ENCODE results near the gene MYO16.

The MYO16 gene

DNA sequence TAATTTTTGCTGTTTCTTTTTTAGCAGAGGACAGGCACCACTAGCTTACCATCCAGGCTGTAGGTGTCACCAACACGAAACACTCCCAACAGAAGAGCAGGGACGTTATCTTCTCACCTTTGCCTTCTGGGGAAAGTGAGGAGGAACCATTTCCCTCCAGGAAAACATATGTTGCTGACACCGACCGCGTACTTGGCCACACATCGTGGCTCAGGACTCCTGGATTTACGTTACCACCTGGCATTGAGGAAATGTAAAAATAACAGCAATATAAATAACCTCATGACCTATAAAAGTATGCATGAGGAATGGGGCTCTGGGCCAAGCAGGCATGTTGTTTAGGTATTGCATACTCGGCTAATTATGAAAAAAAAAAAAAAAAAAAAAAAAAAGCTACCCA, 525.1 kb downstream of the MYO16 start:
- DNase-seq (ENCODE audit: low spot score), result no peak

DNA sequence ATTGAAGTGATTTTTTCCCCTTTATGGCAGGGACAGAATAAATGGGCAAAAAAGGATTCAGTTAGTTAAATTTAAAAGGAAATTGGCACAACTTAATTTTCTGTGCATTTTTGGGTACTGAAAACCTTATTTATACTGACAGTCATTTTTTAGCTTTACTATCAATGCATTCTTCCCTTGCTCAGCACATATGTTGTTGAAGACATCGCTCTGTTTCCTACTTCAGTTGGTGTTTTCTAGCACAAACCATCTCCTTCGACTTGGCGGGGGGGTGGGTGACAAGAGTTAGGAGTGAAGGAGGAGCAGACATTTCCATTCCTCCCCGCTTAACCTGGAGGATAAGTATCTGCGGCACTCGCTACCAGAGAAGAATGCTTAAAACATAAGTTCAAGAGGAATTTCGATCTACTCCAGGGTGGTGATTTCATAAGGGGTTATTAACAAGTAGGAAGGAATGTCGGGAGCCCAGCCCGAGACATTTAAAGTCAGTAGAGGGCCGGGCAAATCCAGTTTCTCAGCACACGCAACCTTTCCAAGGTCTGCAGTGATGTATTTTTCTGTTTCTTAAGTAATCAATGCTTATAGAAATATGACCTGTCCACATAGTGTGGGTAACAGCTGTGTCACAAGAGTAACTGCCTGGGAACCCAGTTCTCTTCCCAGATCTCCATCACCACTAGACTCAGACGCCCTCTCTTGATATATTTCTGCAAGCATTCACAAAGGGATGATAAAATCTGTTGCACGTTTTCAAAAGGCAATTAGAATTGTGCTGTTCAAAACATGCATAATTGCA, 525.8 kb downstream of the MYO16 start:
- no peak for DNase-seq (ENCODE audit: low spot score)

DNA sequence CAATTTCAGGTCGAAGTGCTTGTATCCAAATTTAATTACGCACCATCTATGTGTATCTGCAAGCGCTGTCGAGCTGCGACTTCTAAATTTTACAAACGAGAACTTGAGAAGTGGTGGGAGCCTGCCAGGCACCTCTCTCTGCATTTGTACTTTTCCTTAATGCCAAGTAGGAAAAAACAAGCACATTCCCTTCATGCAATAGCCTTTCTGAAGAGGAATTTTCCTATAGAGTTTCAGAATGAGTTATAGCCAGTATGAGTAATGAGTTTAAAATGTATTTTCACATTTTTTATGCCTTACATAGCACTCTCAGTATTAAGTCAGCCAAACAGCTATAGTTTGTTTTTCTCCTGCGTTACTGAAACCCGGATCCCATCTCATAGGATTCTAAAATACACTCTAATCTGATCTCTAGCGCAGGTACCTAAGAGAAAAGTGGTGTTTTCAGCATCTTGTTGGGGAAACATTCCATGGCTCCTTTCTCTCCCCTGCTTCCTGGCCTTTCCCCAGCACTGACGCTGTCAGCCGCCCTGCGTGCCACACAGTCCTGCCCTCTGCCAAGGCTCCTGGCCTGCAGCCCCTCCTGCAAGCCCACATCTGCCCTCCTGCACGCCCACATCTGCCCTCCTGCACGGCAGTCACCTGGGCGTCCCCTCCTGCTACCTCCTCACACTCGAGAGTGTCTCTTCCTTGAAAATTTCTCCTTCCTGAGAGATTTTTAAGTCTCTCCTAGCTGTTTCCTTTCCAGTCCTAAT, 526.9 kb downstream of the MYO16 start:
- DNase-seq (ENCODE audit: low spot score), result no peak

DNA sequence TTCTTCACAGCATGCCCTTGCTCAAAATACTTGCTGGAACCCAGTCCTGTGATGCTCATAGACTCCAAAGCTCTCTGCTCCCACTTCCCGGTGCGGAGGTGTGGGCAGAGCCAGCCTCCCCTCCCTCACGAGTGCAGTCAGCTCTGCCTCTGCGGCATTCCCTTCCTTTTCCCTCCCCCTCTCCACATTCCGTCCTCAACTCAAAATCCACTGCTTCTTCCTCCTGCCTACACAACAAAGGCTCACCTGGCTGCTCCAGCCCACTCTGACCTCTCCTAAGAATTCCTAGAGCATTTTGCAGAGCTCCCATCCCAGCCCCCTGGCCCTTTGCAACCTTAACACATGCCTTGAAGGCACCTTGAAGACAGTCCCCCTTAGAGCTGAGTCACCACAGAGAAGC, 527.9 kb downstream of the MYO16 start:
- no peak for DNase-seq (ENCODE audit: low spot score)

GRCh38 chr13:109158383-109158782, 529.0 kb downstream of the MYO16 start:
- no peak for DNase-seq (ENCODE audit: low spot score)

DNA sequence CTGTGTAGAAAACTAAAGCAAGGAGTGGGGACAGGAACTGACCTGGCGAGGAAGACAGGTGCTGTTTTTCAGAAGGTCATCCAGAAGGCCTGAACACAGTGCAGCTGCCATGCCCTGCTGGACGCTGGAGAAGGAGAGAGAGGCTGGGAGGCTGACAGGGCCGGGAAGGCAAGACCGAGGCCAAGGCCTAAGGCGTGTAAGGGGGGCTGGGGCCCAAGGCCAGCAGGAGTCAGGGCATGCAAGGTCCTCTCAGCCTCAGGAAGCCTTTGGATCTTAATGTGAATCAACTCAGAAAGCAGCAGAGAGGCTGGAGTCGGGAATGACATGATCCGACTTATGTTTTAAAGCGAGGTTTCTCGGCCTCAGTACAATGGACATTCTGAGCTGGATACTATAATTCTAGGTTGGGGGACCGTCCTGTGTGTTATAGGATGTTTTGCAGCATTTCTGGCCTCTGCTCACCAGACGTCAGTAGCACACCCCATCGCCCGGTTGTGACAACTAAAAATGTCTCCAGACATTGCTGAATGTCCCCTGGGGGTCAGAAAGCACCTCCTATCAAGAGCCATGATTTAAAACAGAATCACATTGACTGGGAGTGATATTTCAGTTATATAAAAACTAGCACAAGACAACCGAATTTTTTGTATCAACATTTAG, 530.4 kb downstream of the MYO16 start:
- no peak for DNase-seq (ENCODE audit: low spot score)

DNA sequence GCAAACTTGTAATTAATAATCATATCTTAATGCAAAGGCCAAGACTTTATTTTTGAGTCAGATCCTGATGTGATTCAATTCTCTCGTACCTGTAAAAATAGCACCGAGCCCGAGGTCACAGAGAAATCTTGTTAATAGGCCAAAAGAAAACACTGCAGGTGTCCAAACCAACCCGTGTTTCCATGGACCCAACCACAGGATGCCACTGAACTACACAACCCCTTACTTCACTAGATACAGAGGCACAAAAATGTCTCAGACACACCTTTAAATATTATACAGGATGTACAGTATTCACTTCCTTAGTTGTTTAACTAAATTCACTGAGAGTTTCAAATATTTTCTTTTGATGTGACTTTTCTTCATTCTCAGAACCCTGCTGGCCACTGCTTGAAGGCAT, 530.9 kb downstream of the MYO16 start:
- DNase-seq (ENCODE audit: low spot score), result no peak

GRCh38 chr13:109160887-109161669, 531.7 kb downstream of the MYO16 start:
- peak; percentile 5 for DNase-seq (ENCODE audit: low spot score)

DNA sequence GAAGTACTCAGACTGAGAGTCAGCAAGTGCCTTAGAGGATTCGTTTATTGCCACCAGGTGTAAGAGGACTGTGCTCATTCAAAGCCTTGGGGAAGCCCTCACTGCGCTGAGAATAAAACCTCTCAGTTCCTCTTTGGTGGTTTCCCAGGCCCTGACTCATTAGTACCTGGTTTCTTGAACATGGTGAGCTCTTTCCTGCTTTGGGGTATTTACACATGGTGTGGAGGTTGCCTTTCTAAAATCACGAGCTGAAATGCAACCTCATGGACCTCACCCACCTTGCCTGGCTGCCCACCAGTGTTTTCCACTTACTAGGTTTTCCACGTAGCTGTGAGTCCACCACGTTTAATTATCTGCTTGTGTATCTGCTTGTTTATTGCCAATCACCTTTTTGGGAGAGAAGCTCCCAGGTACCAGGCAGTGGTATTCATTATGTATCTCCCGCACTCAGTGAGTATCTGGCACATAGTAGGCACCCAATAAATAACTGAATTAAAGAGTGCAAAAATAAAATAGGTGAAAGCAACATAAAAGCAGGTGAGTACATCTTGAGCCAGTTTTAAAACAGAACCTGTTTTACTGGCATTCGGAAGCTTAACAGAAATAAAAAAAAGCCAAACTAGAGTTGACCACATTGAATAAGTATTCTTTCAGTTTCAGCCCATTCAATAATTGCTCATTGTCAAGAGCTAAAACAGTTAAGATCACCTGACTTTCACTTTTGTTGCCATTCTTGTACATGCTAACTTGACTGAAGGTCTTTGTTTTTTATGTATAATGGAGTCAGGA, 533.0 kb downstream of the MYO16 start:
- no peak for DNase-seq (ENCODE audit: low spot score)

DNA sequence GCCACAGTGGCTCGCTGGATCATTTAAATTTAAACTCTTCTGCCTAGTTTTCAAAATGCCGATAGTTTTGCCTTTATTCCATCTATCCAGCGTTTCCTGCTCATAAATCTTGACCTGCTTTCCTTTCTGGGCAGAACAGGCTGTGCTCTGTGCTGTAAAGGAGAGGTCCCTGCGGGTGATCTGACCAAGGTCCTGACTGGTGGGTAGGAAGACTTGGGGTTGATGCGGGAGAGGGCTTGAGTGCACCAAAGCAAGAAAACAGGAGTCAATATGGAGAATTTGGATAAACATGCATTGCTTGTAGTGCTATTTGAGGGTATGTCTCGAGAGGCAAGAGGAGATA, 533.6 kb downstream of the MYO16 start:
- no peak for DNase-seq (ENCODE audit: low spot score)

DNA sequence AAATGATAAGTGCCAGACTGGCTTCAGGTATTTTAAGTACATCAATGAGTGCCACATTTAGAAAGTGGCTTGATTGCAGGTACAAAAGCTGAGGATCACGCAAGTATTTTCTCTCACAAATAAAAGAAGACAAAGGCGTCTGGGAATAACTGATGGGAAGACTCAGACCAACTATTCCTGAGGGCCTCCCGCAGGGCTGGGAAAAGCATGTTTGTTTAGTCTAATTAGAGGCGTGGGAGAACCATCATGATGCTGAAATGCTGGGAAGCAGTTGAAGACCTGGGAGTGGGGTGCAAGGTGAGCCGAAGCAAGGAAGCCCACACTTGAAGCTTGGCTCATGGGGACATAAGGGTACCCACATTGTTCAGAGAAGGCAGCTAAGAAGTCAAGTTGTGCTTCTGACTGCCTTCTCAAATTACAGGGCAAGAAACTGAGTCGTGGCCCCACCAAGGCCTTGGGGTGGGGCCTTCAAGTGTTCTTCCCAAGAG, 536.0 kb downstream of the MYO16 start:
- no peak for DNase-seq (ENCODE audit: low spot score)

DNA sequence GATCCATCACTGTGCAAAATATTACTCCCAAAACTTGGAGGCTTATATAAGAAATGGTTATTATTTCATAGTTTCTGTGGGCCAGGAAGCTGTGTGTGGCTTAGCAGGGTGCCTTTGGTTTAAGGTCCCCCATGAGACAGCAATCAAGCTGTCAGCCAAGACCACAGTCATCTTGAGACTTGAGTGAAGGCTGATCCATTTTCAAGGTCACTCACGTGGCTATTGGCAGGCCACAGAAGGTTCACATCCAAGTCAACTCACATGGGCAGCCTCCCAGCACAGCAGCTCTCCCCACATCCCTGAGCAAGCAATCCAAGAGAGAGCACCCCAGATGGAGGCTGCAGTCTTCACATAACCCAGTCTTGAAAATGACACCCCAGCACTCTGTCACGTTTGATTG, 537.4 kb downstream of the MYO16 start:
- no peak for DNase-seq (ENCODE audit: low spot score)

GRCh38 chr13:109172136-109172535, 542.7 kb downstream of the MYO16 start:
- DNase-seq (ENCODE audit: low spot score), result no peak

- DNase-seq (ENCODE audit: low spot score), result no peak
Measured at GRCh38 chr13:109175666-109176065, 546.3 kb downstream of the MYO16 start.

- DNase-seq (ENCODE audit: low spot score), result no peak
Measured at GRCh38 chr13:109180905-109181425, 551.6 kb downstream of the MYO16 start.

DNA sequence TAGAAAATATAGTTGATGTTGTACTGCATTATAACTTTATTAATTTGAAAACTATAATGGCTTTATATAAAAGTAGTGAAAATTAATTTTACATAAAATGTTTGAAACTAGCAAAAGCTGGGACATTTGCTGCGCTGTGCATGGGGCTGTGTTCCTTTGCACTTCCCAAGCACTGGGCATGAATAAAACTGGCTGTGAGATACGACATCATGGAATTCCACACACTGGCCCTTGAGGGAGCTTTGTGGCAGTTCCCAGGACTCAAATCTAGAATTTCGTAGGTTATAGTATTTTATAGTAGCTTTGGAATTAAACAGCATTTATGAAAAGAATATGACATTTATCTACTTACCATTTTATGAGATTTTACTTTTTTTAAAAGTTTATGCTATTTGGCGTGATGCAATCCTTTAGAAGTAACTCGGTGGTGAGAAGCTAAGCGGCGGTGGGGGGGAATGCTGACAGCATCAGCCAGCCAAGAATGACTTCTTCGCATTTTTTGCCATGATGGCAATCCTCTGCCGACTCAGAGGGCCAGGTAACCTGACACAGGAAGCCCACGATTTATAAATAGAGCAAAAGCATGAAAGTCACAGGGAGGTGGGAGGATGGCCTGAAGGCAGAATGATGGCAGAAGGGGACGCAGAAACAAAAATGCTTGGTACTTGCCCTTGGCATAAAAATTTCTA, 553.5 kb downstream of the MYO16 start:
- DNase-seq (ENCODE audit: low spot score), result no peak

DNA sequence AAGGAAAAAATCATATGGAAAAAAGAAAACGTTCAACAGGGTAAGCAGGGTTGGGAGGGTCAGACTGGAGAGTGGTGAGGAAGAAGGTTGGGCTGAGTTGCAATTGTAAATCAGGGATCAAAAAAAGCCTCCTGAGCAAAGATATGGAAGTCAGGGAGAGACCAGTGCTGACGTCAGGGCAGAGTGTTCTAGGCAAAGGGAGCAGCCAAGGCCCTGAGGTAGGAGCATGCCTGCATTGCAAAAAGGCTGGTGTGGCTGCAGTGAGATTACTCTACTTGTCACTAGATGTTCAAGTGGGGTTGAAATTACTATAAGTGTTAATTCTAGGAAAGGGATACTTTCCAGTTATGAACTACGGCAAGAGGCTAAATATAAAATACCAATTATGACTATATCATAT, 562.0 kb downstream of the MYO16 start:
- no peak for DNase-seq (ENCODE audit: low spot score)

GRCh38 chr13:109192306-109192705, 562.9 kb downstream of the MYO16 start:
- DNase-seq (ENCODE audit: low spot score), result no peak

- DNase-seq (ENCODE audit: low spot score), result no peak
Measured at GRCh38 chr13:109196948-109197347, 567.5 kb downstream of the MYO16 start.

DNA sequence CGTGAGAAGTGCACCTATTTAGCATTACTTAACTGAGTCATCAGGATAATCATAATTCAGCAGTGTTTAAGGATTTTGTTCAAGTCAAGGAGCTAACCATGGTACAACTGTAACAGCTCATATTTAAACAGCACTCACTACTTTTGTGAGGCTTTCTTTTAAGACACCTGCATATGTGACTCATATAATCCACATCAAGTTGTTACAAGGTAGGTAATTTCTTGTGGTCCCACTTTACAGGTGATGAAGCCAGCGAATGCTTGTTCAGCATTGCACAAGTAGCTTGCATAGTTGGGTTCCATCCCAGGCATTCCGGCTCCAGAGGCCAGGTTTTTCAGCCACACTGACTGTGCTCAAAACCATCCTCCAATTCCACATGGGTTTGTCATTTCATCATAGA, 569.2 kb downstream of the MYO16 start:
- no peak for DNase-seq (ENCODE audit: low spot score)

DNA sequence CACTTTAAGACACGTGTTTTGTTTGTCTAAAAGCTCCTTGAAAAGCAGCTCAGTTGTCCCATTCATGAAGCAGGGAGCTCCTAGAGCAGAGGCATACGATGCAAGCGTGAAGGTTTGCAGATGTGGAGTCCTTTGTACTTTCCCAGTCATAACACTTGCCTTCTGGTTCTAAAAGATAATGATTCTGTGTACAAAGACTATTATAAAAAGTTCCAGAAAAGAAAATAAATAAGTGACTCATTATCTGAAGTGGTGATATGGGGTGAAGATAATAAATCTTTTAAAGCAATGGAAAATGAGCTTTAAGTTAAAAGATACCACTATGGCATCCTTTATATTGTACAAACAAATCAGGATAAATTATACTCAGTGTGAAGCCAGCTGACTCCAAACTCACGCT, 569.9 kb downstream of the MYO16 start:
- no peak for DNase-seq (ENCODE audit: low spot score)
